Activated CD4-positive, CD25-positive, alpha-beta regulatory T cell treated with anti-CD3 and anti-CD28 coated beads, Interleukin-2, amount 50 U/mL, for 24 hours (primary cell): ENCODE results near the gene FOSL2.

Source experiments
- ATAC-seq, 2 donors: fragments of 150-1000 bp; cut with Tn5 transposase; one replicate each; pipeline ENCODE4 v1.10.0; 2021; ENCODE audit warnings: mild to moderate bottlenecking in 1 of 2, moderate library complexity in 1 of 2

FOSL2 gene

DNA sequence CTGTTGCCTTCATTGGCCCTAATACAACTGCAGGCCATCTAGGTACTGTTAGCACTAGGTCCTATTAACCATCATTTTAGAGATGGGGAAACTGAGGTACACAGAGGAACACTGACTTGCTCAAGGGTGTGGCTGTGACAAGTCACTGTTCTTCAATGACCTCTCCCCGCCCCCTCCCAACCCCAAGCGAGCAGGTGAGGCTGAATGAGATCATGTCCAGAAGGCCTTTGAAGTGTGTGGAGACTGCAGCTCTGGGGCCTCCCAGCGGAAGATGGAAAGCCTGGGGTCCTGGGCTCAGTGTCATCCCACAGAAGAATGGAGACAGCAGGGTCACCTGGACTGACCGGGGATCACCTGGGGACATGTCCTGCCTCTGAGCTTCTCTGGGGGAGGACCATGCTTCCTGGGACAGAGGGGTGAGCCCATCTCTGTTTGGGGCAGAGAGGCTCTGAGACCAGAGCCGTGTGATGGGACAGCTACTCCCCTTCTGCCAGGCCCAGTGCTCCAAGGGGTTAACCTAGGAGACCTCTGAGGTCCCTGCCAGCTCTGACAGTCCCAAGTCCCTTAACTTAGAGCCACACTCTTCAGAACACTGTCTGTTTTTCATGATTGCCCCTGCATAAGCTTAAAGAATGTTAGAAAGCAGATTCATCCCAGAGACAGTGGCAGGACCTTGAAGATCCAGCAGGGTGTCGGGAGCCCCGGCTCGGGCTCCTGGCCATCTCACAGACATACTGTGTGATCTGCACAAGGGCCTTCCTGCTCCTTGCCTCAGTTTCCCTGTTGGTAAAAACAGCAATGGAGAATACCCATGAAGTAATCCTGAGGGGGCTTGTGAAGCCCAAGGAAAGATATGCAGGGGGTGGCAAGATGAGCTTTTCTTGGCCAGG is 16.7 kb upstream of the FOSL2 start:
- no peak for ATAC-seq

DNA sequence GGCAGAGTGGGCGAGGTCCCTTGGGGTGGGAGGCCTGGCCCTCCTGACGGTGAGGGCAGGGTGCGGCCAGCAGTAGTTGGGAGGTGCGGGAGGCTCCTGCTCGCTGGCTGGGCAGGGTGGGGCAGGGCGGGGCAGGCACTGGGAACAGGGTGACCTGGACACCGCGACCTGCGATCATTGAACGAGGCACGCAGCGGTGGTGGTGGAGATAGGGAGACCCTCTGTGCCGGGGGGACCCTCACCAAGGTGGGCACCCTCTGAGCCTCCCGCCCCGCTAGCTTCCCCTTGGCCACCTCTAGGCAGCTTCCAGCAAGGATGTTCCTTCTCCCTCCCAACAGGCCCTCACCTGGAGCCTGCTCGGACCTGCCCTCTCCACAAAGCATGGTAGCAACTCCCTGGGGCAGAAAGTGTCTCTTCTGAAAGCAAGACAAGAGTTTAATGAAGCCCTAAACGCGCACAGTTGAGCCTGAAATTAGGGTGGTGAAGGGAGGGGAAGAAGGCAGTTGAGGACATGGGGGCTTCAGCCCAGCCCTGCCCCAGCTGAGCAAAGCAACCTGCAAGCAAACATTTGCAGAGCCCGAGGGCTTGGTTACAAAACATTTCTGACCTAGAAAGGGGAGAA is 15.4 kb upstream of the FOSL2 start:
- ATAC-seq = no peak

DNA sequence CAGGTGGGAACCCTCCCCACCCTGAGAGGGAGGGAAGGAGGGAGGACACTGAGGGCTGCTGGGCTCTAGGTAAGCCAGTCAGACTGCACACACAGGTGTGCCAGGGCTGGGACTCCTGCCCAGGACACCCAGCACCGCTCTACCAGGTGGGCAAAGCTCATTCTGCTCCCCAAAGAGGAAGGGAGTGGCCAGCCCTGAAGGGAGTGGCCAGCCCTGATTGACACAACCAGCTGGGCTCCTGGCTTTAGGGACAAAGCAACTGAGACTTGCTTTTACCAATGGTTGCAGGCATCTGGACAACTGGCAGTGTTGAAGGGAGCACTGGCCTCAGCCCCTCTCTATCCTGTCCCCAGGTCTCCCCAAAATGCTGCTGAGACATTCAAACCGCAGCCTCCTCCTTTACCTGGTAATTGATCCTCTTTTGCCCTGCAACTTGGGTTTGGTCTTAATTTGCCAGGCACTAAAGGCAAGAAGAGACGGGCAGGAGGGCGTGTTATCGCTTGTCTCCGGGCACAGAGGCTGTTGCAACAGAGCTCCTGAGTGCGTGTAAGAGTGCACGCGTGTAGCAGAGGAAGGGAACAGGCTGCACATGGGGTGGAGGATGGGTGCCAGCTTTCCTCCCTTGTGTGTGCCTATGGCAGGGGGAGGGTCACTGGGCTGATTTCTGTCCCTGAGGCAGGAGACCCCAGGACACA is 14.5 kb upstream of the FOSL2 start:
- no peak for ATAC-seq

DNA sequence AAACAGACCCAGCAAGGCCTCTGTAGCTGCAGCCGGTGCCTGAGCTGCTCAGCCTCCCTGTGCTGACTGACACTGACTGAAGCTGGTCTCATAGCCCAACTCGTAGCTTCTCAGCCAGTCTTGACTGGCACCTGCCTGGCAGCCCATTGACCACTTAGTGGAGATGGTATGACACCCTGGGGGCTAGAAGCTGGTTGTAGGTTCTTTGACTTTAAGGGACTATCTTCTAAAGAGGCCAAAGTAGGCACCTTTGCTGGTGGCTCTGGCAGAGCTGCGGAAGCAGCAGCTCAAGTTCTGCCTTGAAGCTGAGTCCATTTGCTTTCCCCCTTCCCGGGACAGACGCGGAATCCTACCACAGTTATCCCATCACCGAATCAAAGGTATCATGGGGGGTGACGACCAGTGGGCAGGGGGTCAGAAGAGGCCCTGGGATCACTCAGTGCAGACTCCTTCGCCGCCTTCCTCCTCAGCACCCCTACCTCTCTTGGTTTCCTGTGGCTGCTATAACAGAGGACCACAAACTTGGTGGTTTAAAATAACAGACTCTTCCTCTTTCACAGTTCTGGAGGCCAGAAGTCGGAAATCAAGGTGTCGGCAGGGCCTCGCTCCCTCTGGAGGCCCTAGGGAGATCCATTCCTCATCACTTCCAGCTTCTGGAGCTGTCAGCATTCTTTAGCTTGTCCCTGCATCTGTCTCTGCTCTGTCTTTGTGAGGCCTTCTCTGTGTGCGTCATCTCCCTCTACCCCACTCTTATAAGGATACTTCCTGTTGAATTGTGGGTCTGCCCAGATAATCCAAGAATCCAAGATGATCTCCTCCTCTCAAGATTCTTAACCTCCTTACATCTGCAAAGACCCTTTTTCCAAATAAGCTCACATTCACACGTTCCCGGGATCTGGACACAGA is 13.7 kb upstream of the FOSL2 start:
- no peak for ATAC-seq

DNA sequence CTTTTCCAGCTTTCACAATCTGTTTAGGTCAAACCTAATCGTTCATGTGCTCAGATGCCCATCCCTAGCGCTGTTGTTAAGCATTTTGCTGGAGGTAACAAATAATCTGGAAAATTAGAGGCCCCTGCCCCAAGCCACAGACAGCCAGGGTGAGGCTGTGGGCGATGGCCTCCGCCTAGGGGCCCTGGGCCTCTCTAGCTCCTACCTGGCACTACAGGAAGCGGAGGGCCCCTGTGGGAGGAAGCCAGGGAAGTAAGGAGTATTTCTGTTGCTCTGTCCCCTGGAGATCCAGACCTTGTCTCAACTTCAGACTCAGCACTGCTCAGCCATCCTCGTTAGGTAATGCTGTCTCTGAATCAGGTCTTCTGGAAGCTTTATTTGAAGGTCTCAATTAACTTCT is 12.4 kb upstream of the FOSL2 start:
- ATAC-seq = no peak

DNA sequence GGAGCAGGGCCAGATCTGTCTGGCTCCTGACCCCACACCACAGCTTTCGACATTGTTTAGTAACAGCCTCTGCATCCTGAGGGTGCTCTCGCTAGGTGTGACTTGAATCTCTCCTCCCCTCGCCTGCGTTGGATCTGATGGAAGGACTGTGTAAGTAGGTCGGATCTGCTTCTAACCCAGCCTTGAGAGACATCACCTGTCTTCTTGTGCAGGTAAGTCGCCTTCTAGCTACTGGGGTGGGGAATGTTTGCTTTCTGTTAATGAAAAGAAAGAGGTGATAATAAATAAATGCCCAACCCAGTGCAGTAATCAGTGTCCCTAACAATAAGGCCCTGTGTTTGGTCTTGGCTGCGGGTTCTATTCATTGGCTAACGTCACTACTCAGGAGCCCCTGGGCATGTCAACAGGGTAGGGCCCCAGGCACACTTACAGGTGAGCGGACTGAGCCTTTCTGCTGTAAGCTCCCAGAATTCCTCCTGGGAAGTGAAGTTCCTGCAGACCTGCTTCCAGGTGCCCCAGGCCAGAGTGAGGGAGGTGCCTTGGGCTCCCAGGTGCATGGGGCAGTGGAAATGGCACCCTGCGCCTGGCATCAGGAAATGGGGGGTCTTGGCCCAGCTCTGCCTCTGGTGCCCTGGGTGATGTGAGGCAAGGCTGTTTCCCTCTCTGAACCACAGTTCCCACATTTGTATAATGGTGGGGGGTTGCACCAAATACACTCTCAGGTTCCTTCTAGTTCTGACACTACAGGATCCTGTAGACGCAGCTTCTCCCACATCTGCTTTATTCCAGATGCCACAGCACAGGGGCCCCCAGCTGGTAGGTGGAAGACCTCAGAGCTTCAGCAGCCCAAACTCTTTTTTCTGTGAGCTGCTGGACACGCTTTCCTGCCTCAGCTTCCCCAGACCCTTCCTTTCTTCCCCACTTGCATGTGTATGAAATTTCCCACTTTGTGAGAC is 11.2 kb upstream of the FOSL2 start:
- no peak for ATAC-seq

DNA sequence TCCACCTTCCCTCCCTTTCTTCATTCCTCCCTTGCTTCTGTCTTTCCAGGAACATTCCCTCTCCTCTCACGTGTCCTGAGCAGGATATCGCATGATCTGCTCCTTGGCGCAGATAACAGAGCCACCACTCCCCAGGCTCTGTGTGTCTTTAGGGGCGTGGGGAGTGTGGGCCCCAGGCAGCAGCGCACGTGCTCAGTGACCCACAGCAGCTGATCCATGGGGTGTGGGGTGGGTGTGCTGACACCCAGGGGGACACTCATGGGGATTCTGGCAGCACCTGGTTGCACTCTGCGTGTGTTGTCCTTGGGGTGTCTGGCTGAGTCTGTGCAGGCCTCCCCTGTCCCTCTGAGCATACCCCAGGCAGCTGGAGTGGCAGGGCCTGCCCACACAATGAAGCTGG is 9.9 kb upstream of the FOSL2 start:
- ATAC-seq = no peak

DNA sequence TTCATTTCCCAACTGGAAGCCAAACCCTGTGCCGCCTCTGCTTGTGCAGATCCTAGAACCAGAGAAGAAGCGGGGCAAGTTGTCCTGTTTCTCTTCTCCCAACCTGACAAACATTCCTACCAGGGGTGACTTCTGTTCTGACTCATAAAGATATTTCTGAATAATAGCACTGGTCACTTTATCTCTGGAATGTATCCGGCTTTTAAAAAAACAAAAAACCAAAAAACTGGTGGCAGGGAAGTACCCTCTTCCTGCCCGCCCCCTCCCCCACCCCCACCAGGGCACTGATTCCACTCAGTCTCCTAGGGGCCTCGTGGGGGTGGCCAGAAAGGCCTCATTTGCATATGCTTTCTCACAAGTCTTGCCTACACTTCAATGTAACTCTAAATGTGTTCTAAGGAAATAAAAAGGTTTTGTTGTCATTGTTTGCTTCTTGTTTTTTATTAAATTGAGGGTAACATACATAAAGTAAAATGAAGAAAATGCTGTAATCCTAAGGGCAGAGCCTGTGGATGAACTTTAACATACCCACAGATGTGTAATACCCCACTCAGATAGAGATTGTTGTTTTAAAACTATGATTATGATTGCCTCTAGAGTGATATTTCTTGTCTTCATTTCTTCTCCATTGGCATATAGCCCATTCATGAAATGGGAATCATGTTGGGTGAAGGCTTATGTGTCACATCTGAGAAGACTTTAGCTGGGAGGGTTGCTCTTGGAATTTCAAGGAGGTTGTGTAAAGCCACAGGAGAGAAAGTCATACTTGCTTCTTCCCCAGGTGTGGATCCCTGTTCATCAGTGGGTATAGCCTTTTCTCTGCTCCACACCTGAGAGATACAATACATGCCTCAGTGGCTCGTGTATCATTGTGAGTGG is 5.3 kb upstream of the FOSL2 start:
- no peak for ATAC-seq

DNA sequence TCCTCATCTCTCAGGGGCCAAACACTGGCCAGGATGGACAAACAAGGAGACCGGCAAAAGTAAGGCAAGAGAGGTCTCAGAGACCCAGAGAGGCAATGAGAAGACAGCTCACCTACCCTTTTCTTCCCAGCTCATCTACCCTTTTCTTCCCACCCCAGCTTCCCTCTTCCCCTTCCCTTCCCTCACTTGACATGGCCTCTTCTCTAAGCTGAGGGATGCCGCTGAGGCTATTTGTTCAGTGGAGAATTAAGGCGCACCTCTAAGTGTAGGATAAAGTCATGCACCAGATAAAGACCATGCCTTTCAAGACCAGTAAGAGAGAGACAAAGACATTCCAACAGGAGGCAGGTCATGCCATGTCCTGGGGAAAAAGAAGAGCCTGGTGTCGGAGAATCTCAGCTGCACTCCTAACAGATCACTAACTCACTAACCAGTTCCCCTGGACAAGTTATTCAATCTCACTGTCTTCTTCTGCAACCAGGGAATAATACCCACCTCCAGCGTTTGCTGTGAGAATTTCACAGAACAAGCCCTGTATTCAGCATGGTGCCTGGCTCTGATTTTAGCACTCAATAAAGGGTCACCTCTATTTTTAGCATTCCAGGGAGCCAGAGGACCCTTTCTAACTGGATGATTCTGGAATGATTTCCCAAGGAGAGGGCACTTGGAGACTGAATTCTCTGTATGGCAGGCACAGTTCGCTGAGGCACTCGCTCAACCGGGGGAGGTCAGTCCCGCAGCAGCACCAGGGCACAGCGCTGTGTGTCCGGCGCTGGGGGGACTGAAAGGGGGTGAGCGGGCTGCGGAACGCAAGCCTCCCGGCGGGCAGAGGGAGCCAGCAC is 3.0 kb upstream of the FOSL2 start:
- no peak for ATAC-seq

DNA sequence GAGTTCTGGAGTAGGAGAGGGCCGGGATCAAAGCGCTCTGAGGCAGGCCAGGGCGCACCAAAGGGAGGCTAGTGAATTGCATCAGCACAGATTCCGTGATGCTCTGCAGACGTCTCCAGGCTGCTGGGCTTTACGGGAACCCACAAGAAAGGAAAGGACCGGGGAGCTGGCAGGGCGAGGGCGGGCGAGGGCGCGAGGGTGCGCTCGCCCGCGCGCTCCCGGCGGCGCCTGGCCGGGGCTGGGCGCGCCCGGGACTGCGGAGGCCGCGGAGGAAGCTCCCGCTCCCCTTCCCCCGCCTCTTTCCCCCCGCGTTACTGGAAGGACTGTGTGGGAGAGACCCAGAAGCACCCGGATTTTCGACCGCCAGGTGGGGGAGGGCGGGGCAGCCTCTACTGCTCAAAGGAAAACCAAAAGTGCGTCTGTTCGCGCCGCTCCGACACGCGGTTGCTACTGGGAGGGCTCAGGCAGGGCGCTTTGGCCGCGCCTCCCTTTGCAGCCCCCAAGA is 2.4 kb upstream of the FOSL2 start:
- ATAC-seq = peak; percentile 36 to 50

DNA sequence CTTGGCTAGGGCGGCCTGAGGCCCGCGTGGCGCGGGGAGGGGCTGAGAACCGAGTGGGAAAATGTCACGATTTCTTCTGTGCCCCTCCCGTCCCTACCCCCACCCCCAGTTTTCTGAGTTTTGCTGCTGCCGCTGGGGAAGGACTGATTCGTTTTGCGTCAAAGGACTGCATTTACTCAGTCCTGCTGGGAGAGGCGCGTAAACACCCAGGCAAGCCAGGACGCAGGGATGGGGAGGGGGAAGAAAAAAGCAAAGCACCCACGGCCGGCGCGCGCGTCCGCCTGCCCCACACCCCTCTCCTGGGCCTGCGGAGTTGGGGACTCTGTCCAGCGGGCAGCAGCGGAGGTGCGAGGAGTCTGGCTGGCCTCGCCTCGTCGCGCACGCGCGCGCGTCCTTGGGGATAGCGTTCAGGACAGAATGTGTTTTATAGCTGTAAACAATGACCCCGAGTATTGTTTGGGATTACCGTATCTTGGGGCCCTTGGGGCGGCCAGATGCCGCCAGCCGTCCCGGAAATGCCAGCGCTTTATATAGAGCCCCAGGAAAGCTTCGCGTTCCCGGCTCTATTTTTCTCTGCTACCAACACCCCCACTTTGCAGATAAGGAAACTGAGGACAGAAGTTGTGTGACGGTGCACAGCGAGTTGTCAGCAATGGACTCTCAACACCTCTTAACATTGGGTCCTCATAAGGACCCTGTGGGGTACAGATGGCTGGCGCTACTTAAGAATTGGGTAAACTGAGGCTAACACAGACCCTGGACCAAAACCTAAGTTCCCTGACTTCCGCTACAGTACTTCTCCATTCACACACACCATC is 1.7 kb upstream of the FOSL2 start:
- peak in 1 of 2 donors; percentile 0 for ATAC-seq

DNA sequence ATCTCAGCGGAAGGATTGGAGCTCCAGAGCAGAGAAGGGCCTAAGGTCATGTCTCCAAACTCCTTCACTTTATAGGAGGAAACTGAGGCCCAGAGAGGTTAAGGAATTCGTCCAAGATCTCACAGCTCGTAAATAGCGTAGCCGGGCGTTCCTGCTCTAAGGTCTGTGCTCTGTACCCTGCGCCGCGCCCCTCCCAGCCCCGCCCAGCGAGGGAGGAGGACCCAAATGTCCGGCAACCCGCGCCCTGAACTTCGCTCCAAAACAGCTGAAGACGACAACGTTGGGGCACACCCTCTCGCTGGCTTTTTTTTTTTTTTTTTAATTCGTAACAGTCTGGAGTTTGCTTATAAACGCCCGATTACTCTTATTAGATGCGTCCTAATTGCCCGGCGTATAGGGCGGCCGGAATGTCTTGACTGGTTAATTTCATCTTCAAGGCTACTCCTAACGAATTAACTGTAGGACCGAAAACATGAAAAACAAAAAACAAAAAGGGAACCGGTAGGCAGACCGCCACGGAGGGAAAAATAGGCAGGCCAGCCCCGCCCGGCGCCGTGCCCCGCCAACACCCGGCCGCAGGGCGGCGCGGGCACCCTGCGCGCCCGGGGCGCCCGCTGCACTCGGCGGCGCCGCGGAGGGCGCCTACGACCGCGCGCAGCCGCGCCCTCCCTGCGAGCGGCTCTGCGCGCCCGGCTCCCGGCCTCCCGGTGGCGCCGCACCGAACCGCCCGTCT is 928 bp upstream of the FOSL2 start:
- ATAC-seq = peak; percentile 39 to 45

DNA sequence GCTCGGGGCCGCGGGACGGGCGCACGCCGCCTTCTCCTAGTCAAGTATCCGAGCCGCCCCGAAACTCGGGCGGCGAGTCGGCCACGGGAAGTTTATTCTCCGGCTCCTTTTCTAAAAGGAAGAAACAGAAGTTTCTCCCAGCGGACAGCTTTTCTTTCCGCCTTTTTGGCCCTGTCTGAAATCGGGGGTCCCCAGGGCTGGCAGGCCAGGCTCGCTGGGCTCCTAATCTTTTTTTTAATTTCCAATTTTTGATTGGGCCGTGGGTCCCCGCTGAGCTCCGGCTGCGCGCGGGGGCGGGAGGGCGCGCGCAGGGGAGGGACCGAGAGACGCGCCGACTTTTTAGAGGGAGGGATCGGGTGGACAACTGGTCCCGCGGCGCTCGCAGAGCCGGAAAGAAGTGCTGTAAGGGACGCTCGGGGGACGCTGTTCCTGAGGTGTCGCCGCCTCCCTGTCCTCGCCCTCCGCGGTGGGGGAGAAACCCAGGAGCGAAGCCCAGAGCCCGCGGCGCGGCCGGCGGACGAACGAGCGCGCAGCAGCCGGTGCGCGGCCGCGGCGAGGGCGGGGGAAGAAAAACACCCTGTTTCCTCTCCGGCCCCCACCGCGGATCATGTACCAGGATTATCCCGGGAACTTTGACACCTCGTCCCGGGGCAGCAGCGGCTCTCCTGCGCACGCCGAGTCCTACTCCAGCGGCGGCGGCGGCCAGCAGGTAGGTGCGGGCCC is 617 bp downstream of the FOSL2 start:
- no peak for ATAC-seq

DNA sequence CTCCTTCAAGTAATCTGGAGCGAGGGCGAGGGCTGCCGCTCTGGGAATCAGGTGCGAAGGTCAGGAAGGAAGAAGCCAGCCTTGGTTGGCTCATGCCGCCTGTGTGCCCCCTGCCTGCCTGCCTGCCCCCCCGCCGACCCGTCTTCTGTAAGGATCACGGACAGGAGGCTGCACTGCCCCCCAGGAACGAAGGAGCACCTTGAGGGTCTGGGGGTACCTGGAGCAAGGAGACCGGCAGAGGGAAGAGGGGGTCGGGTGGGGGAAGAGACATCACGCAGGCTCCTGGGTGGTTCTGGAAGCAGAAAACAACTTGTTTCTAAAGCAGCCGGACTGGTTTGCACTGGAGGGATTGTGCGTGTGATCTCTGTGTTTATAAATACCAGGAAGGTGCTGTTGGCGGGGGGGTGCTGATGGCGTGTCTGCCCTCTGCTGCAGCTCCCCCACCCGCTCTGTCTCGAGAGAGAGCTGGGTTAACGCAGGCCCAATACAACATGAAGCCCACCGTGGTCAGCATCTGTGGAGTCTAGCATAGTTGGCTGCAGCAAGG is 1.7 kb downstream of the FOSL2 start:
- ATAC-seq = no peak

DNA sequence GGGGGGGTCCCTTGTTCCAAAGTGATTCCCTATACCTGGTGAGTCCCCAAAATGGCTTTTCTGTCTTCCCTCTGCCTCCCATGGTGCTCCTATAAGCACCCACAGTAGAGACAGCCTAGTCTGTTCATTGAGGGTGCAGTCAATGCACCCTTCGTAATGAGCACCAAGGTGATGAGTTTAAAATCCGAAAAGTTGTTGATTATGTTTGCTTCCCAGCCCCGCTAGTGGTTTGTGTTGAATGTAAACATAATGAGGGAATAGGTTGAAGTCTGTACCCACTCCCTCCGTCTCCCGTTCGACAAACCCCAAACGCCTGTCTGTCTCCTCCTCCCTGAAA is 2.3 kb downstream of the FOSL2 start:
- ATAC-seq = no peak

DNA sequence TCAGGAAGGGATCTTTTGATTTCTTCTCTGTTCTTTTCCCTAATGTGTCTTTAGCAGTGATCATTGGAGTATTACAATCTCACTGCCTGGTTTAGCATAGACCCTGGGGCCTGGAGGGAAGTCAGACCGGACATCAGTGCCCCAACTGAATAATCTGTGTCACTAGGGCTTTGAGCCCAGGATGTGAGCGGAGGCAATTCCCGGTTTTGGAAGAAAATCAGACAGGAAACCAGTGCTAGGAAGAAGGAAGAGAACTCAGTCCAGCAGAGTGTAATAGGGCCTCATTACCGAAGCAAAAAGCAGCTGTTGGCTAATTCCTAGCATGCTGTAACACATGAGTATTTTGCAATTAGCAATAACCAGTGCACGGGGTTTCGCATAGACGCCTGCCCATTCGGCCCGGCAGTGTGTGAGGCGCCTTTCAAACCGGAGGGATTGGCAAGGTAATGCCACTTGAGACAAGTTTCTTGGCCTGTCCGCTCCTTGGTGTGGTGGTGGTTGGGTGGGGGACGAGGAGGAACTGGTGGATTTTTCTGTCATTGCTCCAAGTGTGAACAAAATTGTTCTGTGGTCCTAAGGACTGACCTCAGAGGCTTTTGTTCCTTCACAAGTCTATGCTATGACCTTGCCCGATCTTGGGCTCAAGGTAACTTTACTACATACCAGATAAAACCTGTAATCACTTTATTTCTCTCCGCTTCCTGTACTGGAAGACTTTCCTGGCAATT is 2.8 kb downstream of the FOSL2 start:
- no peak for ATAC-seq
